ENCODE measurements around the gene COIL. TPM values are rescaled to one million over a fixed set of nuclear protein-coding genes. Genes with fewer than 3 reads are reported as not detected.

The COIL gene
- total and polyA plus RNA-seq, 2 of the 13 experiments (the other 11 are each of a cell fraction or from before 2014, with no cell fraction given), result 8.1 to 29.4 TPM

DNA sequence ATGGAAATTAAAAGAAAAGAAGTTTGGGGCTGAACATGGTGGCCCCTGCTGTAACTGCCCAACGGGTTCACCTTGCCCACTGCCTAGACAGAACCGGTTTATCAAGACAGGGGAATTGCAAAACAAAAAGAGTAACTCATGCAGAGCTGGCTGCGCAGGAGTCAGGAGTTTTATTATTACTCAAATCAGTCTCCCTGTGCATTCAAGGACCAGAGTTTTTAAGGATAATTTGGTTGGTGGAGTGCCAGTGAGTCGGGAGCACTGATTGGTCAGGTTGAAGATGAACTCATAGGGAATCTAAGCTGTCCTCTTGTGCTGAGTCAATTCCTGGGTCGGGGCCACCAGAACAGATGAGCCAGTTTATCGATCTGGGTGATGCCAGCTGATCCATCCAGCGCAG is 12.7 kb upstream of the COIL start (continued):
- TF ChIP-seq ZBTB42 (CRISPR knock-in tag; IDR thresholded peaks at IDR 0.05) (no peak), RXRA (CRISPR knock-in tag; IDR thresholded peaks at IDR 0.05) (no peak), ZFP37 (CRISPR knock-in tag; IDR thresholded peaks at IDR 0.05; ENCODE audit: borderline replicate concordance) (no peak), KLF6 (CRISPR knock-in tag; IDR thresholded peaks at IDR 0.05) (no peak), ZNF292 (CRISPR knock-in tag; IDR thresholded peaks at IDR 0.05; ENCODE audit: borderline replicate concordance, low read depth) (no peak)

DNA sequence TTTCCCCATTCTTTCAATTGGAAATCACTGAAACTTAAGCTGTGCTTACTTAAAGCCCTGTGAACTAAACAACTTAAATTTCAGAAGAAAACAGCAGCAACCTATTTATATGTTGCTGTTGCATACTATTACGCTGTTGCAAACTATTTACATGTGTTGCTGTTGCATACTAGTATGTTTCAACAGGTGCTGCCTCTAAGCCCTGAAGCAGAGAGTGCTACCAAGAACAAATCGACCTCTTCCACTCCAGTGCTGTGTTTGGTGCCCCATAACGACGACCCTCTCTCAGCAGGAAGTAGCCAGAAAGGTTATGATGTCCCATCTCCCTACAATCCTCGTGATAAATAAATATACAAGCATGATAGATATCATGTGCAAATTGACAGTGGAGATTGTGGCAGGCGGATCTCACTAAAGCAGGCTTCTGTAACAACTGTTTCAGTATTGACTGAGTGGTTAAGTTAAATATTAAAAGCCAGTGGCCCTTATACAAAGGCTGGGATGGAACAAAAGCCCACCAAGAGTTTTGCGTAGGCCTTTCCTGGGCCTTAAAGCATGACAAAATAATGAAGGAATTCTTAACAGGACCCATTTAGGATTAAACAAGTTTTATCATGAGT is 11.4 kb upstream of the COIL start:
- H3K27ac ChIP-seq (ENCODE audit: extremely low read length, insufficient read depth, low read length), result no peak overlapping the region
- in situ Hi-C loops (cut with HindIII; ENCODE audit: extremely low pct_ligation_motif_present, low pct_unique_long_range_greater_than_20kb), result no loop called here
- FAIRE-seq, result no peak
- TF ChIP-seq, protein P1, sequence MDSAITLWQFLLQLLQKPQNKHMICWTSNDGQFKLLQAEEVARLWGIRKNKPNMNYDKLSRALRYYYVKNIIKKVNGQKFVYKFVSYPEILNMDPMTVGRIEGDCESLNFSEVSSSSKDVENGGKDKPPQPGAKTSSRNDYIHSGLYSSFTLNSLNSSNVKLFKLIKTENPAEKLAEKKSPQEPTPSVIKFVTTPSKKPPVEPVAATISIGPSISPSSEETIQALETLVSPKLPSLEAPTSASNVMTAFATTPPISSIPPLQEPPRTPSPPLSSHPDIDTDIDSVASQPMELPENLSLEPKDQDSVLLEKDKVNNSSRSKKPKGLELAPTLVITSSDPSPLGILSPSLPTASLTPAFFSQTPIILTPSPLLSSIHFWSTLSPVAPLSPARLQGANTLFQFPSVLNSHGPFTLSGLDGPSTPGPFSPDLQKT (CRISPR knock-in tag; IDR thresholded peaks at IDR 0.05; ENCODE audit: borderline replicate concordance), result no peak
- no peak for TF ChIP-seq SP140L (CRISPR knock-in tag; IDR thresholded peaks at IDR 0.05; ENCODE audit: borderline replicate concordance)
- TF ChIP-seq NR2F6 (IDR thresholded peaks at IDR 0.05), result no peak
- no peak for TF ChIP-seq NR2F6 (CRISPR knock-in tag; IDR thresholded peaks at IDR 0.05)
- TF ChIP-seq MBNL3 (CRISPR knock-in tag; conservative IDR thresholded peaks at IDR 0.05), result no peak
- TF ChIP-seq ZNF337 (CRISPR knock-in tag; IDR thresholded peaks at IDR 0.05; ENCODE audit: borderline replicate concordance, low read depth), result no peak
- TF ChIP-seq ELF1 (CRISPR knock-in tag; IDR thresholded peaks at IDR 0.05), result no peak
- no peak for TF ChIP-seq ZNF234 (CRISPR knock-in tag; conservative IDR thresholded peaks at IDR 0.05)
- no peak for TF ChIP-seq MYC (CRISPR knock-in tag; IDR thresholded peaks at IDR 0.05; ENCODE audit: borderline replicate concordance)
- TF ChIP-seq, protein P2, sequence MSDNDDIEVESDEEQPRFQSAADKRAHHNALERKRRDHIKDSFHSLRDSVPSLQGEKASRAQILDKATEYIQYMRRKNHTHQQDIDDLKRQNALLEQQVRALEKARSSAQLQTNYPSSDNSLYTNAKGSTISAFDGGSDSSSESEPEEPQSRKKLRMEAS (IDR thresholded peaks at IDR 0.05), result no peak
- TF ChIP-seq ZNF777 (CRISPR knock-in tag; IDR thresholded peaks at IDR 0.05), result no peak
- TF ChIP-seq CHCHD3 (CRISPR knock-in tag; IDR thresholded peaks at IDR 0.05), result no peak
- no peak for TF ChIP-seq RAD21 (CRISPR knock-in tag; IDR thresholded peaks at IDR 0.05)
- no peak for TF ChIP-seq YY1 (IDR thresholded peaks at IDR 0.05; ENCODE audit: insufficient read depth, insufficient replicate concordance, low read depth, low read length)
- TF ChIP-seq RORA (CRISPR knock-in tag; IDR thresholded peaks at IDR 0.05), result no peak
- TF ChIP-seq, protein P3, sequence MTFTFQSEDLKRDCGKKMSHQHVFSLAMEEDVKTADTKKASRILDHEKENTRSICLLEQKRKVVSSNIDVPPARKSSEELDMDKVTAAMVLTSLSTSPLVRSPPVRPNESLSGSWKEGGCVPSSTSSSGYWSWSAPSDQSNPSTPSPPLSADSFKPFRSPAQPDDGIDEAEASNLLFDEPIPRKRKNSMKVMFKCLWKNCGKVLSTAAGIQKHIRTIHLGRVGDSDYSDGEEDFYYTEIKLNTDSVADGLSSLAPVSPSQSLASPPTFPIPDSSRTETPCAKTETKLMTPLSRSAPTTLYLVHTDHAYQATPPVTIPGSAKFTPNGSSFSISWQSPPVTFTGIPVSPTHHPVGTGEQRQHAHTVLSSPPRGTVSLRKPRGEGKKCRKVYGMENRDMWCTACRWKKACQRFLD (CRISPR knock-in tag; IDR thresholded peaks at IDR 0.05; ENCODE audit: borderline replicate concordance), result no peak
- TF ChIP-seq FOSL1 (CRISPR knock-in tag; IDR thresholded peaks at IDR 0.05; ENCODE audit: borderline replicate concordance), result no peak

More for the DNA sequence above, 11.4 kb upstream of the COIL start:
- ChIA-PET POLR2A (no interaction called here), CTCF (ENCODE audit: low intra/inter-chr PET ratio, low total read pairs) (no interaction called here)
- peak overlapping the region; percentile 71 for H2AFZ ChIP-seq (ENCODE audit: low read length)
- intact Hi-C loops (cut with micrococcal nuclease; ENCODE audit: unreplicated experiment), result no loop called here
- no TSS peak for BruUV-seq (replicated peaks)
- WGBS (ENCODE audit: low lambda C conversion rate), result 2% methylated on average over 7 of the region's 7 CpGs
- peak; percentile 72 for ATAC-seq
- no peak overlapping the region for H3K9ac ChIP-seq (ENCODE audit: insufficient read depth, low read depth, low read length)
- no peaks in the 10 kb centered on the region for H3K79me2 ChIP-seq (ENCODE audit: insufficient read depth, low read length)
- no peaks in the 10 kb centered on the region for H3K9me3 ChIP-seq (ENCODE audit: low read length)
- peaks cover 19% of the 10 kb centered on the region for H3K4me1 ChIP-seq (ENCODE audit: insufficient read depth, low read length)
- H4K20me1 ChIP-seq (ENCODE audit: insufficient read depth, low read length), result no peaks in the 10 kb centered on the region
- H3K4me2 ChIP-seq (ENCODE audit: low read depth, low read length), result peak overlapping the region; percentile 63
- peak; percentile 11 for DNase-seq (ENCODE audit: low spot score)
- H3K36me3 ChIP-seq (replicated peaks in 1 of 2; ENCODE audit: control insufficient read depth in 1 of 2, insufficient read depth in 2 of 2, low read length in 2 of 2), result no peaks in the 10 kb centered on the region
- peaks cover 2 to 21% of the 10 kb centered on the region in 2 experiments for H3K27me3 ChIP-seq (ENCODE audit: control insufficient read depth in 1 of 2, insufficient read depth in 2 of 2, low read length in 2 of 2)
- H3K4me3 ChIP-seq (replicated peaks in 1 of 3; ENCODE audit: insufficient read depth in 1 of 3, low read depth in 2 of 3, low read length in 3 of 3), result no peak overlapping the region; a peak in 1 of 6 replicates
